ENCODE results near the gene AMOTL1.

GRCh38 chr11:94882931-94883330 is 114.8 kb downstream of the AMOTL1 start:
- TF ChIP-seq, protein P1, sequence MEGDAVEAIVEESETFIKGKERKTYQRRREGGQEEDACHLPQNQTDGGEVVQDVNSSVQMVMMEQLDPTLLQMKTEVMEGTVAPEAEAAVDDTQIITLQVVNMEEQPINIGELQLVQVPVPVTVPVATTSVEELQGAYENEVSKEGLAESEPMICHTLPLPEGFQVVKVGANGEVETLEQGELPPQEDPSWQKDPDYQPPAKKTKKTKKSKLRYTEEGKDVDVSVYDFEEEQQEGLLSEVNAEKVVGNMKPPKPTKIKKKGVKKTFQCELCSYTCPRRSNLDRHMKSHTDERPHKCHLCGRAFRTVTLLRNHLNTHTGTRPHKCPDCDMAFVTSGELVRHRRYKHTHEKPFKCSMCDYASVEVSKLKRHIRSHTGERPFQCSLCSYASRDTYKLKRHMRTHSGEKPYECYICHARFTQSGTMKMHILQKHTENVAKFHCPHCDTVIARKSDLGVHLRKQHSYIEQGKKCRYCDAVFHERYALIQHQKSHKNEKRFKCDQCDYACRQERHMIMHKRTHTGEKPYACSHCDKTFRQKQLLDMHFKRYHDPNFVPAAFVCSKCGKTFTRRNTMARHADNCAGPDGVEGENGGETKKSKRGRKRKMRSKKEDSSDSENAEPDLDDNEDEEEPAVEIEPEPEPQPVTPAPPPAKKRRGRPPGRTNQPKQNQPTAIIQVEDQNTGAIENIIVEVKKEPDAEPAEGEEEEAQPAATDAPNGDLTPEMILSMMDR (conservative IDR thresholded peaks at IDR 0.05) = no peak
- no peak for TF ChIP-seq ZFX (IDR thresholded peaks at IDR 0.05)
